Cerebellar nuclear complex (tissue), 1 donor: ENCODE measurements around the gene CPNE6.
"Not testable (repeated sequence)": the region's sequence is repeated elsewhere in the genome, so short reads cannot be mapped to it uniquely, and the experiment has no call there.

ENCODE experiments used
- DNase-seq, 2 experiments: peaks; one replicate each; lab custom pipeline; 2025; lab: John Stamatoyannopoulos, UW

The CPNE6 gene

GRCh38 chr14:24071144-24071697 lies at the start of gene CPNE6:
Gene CPNE6, plus strand, starts transcription at chr14:24071562. Its CDS starts 1,375 bp downstream, at chr14:24072937.
- DNase-seq = peak; percentile 29 to 64

- not testable (repeated sequence) for DNase-seq
Measured at GRCh38 chr14:24024939-24025418, 46.4 kb upstream of the CPNE6 start.

DNA sequence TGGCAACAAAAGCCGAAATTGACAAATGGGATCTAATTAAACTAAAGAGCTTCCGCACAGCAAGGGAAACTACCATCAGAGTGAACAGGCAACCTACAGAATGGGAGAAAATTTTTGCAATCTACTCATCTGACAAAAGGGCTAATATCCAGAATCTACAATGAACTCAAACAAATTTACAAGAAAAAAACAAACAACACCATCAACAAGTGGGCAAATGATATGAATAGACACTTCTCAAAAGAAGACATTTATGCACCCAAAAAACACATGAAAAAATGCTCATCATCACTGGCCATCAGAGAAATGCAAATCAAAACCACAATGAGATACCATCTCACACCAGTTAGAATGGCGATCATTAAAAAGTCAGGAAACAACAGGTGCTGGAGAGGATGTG lies 41.7 kb upstream of the CPNE6 start:
- DNase-seq = not testable (repeated sequence)

DNA sequence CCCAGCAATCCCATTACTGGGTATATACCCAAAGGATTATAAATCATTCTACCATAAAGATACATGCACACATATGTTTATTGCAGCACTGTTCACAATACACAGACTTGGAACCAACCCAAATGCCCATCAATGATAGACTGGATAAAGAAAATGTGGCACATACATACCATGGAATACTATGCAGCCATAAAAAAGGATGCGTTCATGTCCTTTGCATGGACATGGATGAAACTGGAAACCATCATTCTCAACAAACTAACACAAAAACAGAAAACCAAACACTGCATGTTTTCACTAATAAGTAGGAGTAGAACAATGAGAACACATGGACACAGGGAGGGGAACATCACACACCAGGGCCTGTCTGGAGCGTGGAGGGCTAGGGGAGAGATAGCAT lies 40.0 kb upstream of the CPNE6 start:
- not testable (repeated sequence) for DNase-seq

GRCh38 chr14:24032727-24033418 lies 38.5 kb upstream of the CPNE6 start:
- no peak for DNase-seq

- not testable (repeated sequence) for DNase-seq
Measured at GRCh38 chr14:24035769-24036168, 35.6 kb upstream of the CPNE6 start.

DNA sequence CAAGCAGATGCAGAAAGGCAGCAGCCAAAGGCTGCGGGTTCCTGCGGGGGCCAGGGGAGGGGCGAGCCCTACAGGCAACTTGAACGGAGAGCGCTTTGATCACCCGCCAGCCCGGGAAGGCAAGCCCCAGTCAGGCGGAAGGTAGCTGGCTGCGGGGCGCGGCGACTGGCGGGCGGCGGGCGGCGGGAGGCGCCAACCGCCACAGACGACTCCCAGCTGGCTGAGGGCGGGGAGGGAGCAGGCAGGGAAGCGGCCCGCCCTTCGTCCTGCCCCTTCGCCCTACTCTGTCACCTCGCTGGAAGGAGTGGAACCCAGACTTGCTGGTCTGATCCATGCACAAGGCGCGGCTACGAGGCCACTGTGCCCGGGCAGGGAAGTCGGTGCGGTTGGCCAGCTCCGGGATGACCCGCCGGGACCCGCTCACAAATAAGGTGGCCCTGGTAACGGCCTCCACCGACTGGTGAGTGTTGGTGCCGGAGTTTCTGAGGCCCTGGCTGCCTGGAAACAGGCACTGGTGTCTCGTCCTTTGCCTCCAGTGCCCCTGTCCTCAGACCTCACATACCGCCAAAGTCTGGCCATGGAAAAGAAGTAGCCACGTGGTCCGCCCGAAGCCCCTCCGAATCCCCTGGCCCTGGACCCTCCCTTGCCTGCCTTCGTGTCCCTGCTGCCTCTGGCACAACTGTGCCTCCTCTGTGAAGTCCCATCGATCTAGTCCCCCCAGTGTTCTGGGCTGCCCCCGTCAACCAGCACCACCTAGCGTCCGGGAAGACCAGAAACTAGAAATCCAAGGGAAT lies 35.0 kb upstream of the CPNE6 start:
- DNase-seq = no peak

DNA sequence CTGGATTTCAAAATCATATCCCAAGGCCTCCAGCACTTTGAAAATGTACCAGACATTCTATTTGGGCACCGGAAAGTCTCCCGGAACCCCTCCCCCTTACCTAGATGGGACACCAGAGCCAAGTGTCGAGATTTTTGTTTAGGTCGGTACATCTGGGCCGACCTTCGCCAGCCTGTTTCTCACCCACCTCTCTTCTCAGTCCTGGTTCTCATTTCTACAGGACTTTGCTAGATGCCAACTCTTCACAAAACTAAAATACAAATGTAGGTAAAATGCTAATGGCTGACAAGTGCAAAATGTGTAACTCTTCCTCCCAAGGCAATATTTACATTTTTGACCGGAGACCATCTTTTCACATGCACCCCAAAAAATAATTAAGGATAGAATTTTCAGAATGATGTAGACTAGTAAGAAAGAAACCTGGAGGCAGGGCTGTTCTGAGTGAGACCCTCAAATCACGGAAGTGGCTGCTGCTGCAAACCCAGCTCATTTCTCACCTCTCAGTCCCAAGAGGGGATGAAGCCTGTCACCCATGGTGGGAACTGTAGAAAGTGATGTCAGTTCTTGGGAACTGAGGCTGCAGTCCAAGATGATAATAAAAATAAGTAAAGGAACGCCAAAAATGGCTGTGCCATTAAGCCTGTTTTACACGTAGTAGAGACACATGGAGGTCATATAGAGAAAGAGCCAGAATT lies 34.3 kb upstream of the CPNE6 start:
- not testable (repeated sequence) for DNase-seq

- no peak for DNase-seq
Measured at GRCh38 chr14:24037658-24038037, 33.7 kb upstream of the CPNE6 start.

DNA sequence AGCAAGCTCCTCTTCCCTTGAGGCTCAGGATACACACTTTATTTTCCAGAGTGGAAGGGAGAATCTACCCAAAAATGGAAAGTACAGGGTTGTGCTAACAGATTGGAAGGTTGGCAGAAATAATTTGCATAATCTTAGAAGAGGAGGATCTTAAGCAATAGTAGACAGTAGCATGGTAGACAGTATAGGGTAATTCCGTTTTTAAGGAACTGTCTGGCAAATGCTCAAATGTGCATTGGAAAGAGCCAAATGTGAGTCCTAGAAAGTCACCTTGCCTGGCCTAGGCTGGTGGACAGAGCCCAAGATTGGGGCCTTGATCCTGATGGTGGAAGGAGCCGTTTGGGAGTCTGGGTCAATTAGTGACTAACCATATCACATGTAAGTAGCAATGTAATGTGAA lies 32.7 kb upstream of the CPNE6 start:
- no peak for DNase-seq

GRCh38 chr14:24040692-24041091 lies 30.7 kb upstream of the CPNE6 start:
- DNase-seq = no peak

DNA sequence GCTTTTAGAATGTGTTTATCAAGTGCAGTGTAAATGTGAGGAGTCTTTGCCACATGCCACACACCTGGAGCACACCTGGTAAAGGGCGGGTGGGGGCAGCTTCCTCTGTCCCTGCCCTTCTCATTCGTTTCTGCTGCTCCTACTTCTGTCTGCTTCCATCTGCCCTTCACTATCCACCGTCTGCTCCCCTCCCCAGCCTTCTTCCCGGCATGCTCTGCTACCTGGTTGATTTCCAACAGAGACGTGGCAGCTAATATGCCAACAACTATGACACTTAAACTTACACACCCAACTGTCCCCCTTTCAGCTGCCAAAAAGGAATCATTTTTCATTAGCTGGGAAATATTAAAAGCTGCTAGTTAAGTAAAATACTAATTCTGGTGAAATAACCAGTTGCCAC lies 28.6 kb upstream of the CPNE6 start:
- no peak for DNase-seq

- not testable (repeated sequence) for DNase-seq
Measured at GRCh38 chr14:24049002-24049401, 22.4 kb upstream of the CPNE6 start.

DNA sequence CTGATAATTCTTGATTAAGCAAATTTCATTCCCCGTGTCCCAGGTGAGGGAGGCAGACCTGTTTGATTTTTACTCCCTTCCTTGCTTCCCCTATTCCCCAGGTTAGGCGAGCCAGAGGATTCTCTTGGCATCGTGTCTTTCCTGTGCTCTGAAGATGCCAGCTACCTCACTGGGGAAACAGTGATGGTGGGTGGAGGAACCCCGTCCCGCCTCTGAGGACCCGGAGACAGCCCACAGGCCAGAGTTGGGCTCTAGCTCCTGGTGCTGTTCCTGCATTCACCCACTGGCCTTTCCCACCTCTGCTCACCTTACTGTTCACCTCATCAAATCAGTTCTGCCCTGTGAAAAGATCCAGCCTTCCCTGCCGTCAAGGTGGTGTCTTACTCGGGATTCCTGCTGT lies 20.6 kb upstream of the CPNE6 start:
- not testable (repeated sequence) for DNase-seq

GRCh38 chr14:24051176-24051788 lies 20.1 kb upstream of the CPNE6 start:
- DNase-seq = no peak

DNA sequence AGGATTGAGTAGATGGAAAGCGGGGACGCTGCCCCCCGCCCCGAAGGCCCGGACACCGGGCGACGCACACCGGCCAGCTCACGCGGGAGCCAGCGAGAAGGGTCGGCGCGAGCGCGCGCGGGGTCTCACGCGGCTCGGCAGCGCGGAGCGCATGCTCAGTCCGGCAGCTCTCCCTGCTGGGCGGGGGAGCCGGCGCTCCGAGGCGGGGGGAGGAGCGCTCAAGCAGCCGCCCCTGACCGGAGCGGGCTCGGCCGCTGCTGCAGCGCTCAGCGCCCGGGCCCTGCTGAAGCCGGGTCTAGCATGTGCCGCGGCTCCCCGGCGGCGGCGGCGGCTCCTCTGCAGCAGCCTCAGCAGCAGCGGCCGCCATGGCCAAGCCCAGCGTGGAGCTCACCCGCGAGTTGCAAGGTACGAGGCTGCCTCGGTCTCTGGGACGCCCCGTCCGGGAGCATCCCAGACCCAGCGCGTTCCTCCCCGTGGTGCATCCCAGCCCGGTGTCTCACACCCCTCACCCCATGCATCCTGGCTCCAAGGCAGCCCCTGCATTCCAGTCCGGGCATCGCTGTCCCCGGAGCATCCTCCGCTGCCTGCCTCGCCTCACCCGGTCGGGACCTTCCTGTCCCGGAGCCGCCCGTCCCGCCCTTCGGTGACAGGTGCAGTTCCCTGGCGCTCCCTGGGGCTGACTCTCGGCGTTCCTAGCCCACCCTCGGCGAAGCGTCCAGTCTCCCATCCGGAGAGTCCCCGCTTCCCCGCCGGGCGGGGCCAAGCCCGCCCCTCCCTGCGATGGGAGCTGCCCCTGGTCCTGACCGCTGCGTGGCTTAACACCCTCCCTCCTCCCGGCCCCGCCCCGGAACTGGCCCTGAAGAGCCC lies 19.3 kb upstream of the CPNE6 start, which contains the start of gene CARMIL3:
Gene CARMIL3 (plus strand): TSS at position 221 of the 867 bp plus-strand sequence. CDS start 145 bp downstream, at position 366.
- peak in 1 of 2 experiments; percentile 14 for DNase-seq

DNA sequence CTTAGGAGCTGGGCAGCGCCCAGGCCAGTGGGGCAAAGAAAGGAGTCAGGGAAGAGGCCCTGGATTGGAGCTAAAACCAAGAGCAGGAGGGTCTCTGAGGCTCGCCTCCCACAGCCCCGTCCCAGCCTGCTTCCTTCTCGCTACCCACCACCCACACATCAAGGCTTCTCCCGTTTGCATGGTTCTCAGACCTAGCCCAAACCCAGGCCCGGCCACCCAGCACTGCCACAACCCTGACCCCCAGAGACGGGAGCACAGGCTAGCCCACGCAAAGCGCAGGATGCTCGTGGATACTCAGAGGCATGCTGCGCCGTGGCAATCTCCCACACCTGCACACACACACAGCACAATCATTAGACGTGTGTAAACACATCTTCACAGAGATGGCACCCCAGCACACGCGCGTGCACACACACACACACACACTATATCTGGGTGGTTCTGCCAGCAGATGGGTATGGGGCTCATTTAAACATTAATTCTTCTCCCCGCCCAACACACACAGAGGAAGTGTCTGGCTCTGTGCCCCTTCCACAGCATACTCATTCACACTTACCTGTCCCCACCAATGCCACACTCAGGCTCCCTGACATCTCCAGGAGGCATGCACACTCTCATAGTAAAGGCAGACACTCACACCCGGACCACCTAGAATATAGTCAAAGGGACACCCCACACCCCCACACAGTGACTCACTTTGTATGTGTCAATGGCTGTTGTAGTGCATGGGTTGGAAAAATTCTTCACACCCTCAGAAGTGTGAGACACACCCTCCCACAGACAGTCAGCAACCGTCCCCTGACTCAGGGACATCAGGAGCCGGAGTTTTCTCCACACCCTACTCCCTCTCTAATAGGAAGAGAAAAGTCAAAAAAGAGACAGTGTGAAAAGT lies 18.5 kb upstream of the CPNE6 start:
- no peak for DNase-seq

- DNase-seq = no peak
Measured at GRCh38 chr14:24053548-24054323, 17.6 kb upstream of the CPNE6 start.

DNA sequence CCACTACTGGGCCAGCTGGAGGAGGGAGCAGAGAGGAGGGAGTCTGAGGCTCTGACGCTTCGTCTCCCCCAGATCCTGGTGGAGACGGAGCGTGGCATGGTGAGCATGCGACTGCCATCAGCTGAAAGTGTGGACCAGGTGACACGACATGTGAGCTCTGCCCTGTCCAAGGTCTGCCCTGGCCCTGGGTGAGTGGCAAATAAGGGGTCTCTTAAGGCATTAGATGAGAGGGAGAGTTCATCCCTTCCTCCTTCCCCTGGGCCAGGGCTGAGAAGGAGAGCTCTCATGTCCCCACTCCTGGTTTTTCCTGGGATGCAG lies 17.1 kb upstream of the CPNE6 start:
- no peak for DNase-seq
